CD4-positive, alpha-beta T cell treated with Interleukin-17A for 4 hours (primary cell): ENCODE results near the gene DNAJC15.

ENCODE experiments used
- DNase-seq: peaks from one replicate; pipeline ENCODE4 v3.0.0-alpha.2; 2020; ENCODE audit warnings: mixed read lengths

Gene DNAJC15

DNA sequence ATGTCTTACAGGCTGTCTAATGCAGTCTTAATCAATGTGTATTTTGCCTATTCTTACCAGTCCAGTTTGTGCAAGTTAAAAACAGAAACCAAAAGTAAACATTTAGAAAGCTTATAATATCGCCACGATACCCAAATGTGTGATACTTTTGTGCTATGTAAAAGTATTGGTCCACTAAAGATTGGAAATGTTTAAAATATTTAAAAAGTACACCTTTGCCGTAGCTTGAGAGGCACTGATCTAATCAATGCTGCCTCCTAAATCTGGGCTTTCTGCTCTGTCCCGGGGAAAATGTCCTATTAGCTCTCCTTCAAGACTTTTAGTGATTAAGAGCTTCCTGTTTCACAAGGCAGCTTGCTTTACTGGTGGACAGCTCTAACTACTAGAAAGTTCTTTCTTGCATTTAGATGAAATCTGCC, 64.7 kb downstream of the DNAJC15 start:
- no peak for DNase-seq

DNA sequence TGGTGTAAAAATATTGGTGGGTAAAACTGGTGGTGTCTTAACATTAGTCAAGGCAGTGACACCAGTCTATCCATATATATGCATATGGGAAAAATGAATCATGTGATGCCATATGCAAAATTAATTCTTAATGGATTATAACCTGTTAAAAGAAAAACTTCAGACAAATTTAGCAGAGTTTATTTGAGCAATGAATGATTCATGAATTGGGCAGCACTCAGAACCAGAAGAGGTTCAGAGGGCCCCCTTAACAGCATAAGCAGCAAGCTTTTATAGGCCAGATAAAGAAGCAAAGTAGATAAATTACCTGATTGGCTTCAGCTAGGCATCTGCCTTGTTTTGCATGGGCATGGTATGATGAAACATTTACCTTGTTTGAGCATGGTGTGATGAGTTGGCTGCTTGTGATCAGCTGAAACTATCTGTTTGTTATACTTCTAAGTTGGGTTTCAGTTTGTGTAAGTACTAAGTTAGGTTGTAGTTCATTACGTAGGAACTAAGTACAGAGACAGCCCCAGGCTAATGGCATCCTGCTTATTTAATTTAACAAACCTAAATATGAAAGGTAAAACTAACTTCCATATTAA, 66.6 kb downstream of the DNAJC15 start:
- no peak for DNase-seq

DNA sequence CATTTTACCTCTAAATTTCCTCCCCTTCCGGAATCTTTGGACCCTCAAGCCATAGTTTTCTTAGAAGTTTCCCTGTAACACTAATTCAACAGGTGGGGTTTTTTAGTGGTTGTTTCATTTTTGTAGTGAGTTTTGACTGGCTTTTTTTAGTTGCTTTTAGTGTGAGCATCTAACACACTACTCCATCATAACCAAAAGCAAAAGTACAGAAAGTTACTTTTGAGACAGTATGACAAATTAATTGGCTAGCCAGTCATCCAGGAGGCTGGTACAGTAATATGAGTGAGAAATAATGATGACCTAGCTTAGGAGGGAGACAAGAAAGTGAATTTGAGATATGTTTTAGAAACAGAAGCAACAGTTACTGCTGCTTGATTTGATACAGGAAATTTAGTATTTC, 71.5 kb downstream of the DNAJC15 start:
- no peak for DNase-seq

DNA sequence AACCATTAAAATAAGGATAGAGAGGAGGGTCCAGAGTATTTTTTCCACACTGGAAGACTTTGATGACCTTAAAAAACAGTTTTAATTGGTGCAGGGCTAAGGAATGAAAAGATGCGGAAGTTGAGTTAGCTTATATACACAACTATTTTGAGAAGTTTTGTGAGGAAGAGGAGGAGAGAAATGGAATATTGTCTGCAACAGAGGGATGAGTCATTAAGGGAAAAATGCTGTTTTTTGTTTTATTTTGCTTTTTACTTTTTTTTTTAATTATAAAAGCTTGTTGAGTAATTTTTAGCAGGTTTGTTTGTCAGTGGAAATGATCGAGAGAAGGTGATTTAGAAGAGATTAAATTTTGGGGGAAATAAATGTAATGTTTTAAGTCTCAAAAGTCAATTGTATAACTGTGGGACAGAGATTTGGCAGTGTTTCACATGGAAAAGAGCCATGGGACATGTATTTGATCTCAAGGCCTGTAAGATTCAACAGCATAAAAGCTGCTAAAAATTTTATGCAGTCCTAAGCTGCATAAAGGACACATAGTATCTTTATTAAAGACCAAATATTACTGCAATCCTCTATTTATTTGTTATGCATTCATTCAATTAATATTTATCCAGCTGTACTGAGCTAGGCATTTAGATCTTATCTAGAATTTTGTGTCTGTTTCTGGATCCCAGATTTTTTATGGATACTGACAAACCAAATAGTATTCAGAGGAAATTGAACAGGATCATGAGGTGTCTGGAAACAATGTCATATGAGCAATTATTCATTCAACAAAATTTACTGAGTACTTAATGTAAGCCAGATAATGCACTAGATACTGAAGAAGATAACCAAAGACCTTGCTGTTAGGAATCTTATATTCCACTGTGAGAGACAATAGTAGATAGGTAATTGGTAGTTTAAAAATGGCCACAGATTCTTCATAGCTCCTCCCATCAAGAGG, 72.7 kb downstream of the DNAJC15 start:
- DNase-seq = no peak

DNA sequence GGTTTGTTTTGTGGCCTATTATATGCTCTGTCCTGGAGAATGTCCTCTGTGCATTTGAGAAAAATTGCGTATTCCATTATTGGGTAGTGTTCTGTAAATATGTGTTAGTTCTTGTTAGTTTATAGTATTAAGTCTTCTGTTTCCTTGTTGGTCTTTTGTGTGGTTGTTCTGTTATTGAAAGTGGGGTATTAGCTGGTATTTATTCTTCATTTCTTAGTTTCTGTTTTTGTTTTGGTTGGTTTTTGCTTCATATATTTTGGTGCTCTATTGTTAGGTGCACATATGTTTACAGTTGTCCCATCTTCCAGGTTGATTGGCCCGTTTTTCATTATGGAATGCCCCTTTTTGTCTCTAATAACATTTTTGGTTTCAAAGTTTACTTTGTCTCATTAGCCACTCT, 77.3 kb downstream of the DNAJC15 start:
- DNase-seq = no peak

DNA sequence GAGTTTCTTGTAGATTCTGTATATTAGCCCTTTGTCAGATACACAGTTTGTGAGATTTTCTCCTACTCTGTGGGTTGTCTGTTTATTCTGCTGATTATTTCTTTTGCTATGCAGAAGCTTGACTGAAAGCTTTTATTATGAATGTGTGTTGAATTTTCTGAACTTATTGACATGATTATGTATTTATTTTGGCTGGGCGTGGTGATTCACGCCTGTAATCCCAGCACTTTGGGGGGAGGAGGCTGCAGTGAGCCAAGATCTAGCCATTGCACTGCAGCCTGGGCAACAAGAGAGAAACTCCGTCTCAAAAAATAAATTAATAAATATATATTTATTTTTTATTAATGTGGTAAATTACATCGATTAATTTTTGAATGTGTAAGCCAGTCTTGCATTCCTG, 78.9 kb downstream of the DNAJC15 start:
- no peak for DNase-seq

DNA sequence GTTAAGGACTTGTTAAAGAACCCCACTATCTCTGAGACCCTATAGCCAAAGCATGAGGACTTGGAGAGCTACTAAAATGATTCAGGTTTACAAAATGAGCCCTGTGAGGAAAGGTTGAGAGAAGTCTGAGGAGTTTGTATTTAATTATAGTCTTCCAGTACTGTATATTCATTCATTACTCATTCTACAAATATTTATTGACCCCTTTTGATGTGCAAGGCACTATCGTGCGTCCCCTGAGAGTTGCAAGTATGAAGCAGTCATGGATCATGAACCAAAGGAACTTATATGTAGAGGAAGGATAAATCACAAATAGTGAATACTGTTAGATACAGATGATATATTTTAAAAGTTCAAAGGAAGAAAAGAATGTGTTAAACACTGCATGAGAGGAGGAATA, 84.4 kb downstream of the DNAJC15 start:
- no peak for DNase-seq

DNA sequence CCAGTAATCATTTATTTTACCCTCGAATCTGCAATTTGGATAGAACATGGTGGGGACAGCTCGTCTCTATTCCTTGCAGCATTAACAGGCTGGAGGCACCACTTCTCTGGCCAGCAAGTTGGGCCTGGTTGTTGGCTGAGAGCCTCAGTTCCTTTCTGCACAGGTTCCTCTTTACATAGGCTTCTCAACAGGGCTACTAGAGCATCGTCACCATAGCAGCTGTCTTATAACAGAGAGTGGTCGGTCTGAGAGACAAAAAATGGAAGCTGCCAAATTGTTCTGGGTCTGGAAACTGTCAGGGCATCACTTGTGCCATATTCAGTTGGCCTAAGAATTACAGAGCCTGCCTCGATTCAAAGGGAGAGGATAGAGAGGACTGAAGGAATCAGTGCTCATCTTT, 86.7 kb downstream of the DNAJC15 start:
- no peak for DNase-seq

DNA sequence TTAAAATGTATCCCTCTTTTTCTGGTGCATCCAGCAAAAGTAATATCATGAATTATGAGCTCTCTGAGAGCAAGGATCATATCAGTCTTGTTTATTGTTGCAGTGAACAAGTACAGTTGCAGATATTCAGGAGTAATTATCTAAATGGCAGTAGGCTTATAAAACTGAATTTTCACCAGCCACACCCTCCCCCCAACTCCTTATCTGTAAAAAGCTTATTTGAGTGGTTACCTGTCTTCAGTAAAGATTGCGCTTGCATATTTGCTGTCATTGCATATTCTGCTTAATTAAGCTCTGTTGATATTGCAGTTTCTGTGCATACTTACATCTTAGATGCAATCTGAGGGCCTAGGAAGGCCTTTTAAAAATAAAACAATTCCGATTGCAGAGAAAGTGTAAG, 87.3 kb downstream of the DNAJC15 start:
- no peak for DNase-seq

DNA sequence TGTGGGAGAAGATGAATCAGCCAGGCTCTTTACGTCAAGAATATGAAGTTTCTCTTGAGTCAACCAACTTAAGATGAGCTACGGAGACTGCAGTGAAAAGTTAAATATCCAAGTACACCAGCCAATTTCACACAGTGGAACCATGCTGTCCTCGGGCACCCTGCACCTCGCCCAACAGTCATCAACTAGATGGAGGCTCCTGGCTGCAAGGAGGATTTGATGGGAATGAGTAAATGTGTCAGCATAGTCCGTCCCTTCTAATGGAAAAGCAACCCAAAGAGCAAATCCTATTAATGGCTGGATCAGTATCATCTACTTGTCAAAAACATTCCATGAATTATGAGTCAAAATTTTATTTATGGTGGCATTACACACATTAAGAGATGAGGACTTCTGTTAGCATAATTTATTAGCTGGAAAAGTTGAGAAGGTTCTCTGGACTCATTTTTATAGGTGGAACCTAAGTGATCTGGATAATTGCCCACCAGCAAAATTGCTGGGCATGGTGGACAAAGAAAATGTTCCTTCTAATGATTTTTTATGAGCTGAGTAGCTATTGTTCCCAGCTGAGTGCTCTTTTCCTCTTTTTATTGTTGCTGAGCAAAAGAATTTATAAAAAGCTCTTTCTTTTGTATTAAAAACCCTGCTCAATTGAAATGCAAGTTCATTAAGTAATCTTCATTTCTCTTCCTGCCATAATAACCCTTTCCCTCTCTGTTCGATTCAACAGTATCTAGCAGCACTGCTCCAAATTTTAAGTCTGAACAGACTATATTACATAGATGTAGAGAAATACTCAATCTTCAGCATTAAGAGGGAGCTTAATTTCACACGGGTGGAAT, 88.4 kb downstream of the DNAJC15 start:
- no peak for DNase-seq

DNA sequence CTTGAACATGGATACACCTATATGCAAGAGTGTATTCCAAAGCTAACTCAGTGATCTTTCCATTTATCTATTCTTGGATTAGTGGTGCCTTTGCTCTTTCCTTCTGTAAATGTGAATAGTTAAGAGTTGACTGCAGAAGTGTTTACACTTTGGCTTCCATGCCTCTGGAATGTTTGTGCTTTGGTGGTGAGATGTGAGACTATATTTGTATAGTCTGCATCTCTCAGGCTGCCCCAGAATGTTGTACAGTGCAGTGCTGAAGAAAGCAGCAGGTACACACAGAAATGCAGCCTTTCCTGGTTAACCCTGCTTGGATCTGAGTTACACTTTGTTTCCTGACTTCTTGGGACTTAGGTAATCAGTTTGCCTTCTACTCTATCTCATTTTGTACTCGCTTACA, 90.2 kb downstream of the DNAJC15 start:
- DNase-seq = no peak

DNA sequence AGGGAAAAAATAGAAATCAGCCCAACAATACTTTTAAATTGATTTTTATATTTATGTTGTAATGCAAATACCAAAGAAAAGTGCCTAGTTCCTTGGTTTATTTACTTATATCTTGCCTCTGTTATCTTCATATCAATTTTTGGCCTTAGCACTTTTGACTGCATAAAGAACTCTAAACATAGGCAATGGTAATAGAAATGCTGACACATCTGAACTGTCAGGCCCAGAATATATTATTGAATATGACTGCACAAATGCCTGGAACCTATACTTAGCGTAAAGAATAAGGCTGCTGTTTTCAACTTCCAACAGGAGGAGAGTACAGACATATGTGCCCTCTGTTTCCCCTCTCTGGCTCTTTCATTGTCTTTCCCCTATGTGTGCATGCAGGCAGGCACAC, 91.1 kb downstream of the DNAJC15 start:
- DNase-seq = no peak

DNA sequence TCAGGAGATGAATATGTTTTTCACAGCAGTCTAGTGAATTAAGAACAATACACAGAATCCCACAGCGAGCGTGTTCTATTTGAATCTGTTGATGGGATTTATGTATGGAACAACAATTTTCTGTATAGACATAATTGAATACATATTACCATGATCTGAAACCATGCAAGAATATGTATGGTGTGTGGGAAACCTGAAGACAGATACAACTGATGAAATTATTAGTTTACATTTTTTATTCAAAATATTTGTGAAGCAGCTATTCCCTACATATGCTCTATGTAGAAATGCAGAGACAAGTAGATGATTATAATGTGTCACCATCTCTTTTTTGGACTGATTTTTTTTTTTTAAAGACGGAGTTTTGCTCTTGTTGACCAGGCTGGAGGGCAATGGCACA, 91.8 kb downstream of the DNAJC15 start:
- DNase-seq = no peak

DNA sequence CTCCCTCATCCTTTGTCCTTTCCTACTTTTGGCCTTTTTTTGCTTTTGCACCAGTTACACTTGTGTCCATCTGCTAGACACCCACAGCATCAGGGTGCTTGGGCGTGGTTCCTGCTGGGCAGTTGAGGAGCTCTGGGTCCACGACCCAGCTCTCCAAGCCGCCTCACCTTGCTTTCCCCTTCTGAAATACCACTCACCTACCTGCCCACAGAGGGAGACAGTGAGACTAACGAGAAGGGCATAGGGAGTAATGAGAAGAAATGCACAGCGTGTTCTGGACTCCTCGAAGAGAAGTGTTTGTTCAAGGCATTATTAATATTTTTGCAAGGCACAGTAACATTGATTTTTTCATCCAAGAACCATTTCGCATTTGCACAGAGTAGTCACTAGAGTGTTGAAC, 92.9 kb downstream of the DNAJC15 start:
- no peak for DNase-seq

DNA sequence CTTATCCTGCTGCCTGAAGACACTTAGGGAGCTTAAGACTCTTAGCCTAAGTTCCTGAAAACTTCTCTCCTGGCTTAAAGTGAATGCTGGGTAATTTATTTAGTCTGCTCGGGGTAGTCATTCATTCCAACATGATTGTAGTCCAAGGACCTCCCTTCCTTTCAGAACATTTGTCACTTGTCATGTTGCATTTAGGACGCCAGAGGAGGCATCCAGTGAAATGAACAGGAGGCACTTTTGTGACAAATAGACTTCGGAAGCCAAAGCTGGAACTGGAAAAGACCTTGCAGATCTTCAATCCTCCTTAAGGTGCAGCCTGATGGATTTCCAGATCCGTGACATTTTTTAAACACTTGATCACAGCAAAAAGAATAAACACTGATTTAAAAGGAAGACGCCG, 95.1 kb downstream of the DNAJC15 start:
- DNase-seq = no peak

DNA sequence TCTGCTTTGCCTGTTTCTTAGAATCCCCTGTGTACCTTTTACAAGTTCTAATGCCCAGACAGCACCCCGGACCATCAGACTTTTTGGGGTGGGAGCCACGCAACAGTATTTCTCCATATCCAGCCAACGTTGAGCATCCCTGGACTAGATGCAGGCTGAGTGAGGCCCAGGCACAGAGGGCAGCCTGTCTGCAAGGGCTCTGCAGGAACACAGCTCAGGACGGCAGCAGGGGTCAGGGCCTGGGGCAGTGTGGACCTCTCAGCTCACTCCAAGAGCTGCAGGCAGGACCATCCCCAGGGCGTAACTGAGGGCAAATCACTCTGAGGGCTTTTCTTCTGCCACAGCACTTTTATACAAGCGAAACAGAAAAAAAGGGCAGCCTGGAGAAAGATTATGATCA, 95.8 kb downstream of the DNAJC15 start:
- no peak for DNase-seq

DNA sequence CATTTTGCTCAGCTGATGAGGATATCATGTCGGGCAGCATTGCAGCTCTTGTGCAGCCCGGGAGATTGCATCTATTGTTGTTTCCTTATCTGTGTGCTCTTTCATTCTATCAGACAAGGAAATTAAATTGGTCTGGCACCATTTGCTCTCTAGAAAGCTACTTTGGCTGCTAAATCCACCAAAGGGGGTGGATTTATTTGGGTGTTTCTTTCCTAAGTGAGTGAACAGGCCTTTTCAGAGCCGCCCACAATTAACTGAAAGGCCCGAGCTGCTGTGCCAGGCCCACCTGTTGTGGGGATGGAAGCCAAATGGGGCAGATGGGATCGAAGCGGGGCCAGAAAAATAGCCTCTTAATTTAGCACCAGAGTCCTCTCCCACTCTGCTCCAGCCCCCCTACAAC, 99.4 kb downstream of the DNAJC15 start:
- no peak for DNase-seq

DNA sequence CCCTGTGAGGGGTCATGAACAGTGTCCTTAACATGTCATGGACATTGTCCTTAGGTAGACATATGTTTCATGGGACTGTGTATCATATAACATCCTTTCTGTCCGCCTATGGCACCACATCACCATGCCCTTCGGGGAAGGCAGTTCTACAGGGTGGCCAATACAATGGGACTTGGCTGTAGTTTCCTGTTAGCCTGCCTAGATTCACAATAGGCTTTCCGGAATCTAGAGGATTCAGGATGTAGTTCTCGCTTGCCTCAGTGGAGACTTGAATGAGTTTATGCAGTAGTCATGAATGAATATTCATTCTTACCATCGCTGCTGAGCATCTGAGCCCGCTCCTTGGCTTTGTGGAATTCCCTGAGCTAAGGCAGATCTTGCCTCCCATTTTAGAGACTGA, 100.5 kb downstream of the DNAJC15 start:
- DNase-seq = no peak

DNA sequence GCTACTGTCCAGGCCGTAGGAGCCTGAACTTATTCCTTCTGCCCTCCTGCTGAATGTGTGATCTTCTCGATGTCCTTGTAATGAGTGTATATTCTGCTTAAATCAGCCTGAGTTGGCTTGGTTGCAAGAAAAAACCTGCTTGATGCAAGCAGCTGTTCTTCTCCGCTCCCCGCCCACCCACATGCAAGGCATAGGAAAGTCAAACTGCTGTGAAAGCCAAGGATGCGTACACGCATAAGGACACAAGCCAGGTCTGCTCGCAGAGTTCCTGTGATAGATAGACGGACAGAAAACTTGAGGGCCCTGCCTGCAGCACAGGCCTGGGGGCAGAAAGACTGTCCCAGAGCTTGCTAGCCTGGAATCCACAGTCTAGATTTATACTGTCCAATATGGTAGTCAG, 101.1 kb downstream of the DNAJC15 start:
- DNase-seq = no peak

DNA sequence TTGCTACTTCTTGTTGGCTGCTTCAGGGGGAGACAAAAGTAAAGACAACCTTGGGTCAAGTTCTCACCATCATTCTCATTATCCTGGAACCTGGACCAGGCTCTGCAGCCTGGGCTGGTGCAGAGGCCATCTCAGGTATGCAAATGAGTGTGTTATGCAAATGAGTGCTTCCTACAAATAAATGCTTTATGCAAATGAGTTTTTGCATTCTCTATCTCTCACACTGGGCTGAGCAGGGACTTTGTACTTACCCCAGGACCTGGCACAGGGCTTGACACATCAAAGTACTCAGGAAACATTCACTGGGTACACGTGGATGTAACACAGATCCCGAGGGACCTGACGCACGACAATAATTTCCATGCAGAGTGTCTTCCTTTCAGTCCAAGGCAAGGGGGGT, 103.0 kb downstream of the DNAJC15 start:
- no peak for DNase-seq

DNA sequence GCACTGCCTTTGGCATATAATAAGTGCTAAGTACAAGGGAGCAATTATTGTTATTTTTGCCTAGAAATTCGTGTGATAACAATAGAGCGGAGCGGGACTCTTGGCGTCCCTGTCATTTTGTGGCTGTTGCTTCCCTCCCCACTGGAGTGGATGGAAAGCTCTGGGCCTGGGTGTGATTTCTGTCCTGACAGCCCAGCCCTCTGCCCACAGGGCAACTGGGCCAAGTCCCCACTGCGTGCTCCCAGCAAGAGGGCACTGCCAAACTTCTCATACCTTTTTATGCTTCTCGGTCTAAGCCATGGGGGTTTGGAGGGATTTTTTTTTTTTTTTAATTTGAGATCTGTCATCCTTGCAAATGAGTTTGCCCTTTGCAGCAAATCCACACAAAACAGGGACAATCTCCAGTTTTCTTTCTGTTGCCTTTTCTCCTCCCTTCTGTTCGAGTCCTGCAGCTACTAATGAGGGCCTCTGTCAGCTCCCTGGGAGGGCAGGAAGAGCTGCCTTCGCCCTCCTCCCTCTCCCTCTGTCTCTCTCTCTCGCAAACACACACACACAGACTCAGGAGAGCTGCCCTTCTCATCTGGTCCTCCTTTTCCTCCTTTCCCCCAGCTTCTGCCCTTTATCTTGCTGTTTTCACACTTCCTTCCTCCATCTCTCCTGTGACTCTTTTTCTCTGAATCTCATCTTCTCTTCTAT, 103.9 kb downstream of the DNAJC15 start:
- DNase-seq = no peak

DNA sequence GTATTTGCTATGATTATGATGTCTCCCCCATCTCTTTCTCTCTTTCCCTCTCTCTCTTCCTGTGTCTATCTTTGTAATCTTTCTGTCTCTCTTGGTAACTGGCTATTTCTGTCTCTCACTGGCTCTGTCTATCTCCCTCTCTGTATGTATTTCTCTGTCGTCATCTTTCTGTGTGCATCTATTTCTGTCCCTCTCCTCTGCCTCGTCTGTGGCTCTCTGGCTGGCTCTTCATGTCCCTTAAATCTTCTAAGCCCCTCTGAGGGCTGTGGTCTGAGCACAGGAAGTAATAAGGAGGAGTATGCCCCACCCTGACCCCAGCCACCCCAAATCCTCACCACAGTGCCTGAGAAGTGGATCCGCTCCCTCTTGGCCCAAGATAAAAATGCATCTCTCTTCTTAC, 104.4 kb downstream of the DNAJC15 start:
- no peak for DNase-seq

DNA sequence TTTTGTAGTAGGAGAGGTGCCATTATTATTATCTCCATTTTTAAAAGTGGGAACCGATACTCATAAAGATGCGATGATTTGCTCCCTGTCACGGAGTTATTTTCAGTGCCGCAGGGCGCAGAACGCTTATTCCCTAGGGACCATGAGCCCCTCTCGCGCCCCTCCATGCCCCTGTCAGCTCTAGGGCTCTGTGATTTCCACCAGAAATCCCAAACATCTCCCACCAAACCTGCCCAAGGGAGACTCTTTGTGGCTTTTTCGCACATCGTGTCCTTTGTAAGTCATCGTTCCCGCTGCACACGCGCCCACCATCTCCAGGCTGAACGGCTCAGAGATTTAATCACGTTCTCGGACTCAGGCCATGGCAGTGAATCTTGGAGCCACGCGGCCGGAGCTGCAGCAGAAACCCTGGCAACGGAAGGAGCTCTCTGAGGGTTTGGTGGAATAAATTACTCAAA, 105.1 kb downstream of the DNAJC15 start:
- DNase-seq = no peak
